DMS153 (cell line): Measurements from ENCODE around the gene SARS1.

Experiments used
- DNase-seq: peaks from one replicate; lab custom pipeline; 2025; lab: John Stamatoyannopoulos, UW

Gene SARS1

DNA sequence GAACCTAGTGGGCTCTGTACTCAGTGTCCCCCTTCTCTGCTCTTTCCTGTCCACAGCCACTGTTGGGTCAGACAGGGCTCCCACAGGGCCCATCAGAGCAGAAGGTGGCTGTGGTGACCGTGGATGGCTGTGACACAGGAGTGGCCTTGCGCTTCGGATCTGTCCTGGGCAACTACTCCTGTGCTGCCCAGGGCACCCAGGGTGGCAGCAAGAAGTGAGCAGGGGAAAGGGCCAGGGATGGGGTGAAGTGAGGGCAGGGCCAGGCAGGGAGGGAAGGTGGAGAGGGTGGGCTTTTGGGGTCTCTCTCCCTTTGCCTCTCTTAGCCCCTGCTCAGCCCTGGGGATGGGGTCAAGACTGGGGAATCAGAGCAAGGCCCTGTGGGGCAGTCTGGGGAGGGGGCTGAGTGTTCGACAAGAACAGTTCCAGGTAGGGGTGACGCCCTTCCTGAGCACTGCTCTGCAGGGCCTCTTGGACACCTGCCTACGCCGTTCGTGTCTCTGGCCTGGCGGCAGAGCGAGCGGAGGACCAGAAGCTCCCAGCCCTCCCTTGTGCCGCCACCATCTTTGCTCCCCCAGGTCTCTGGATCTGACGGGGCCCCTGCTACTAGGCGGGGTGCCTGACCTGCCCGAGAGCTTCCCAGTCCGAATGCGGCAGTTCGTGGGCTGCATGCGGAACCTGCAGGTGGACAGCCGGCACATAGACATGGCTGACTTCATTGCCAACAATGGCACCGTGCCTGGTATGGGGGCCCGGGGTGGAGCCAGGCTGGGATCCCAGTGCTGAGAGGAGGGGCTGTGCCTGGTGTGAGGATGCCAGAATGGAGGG, 48.7 kb downstream of the SARS1 start:
- no peak for DNase-seq

DNA sequence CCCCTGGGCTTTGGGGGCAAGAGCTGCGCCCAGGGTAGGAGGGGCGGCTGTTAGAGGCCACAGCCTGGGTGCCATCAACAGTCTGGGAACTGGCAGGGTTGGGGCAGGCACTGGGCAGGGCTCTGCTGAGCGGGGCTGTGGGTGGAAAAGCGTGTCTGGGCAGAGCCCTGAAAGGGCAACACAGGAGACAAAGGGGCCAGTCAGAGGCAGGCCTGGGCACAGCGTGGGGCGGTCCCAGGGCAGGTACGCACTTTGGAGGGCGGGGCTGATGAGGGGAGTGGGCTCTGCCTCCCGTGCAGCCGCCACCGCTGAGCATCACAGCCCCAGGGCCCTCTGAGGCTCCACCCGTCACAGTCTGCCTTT, 49.5 kb downstream of the SARS1 start:
- peak; percentile 93 for DNase-seq

DNA sequence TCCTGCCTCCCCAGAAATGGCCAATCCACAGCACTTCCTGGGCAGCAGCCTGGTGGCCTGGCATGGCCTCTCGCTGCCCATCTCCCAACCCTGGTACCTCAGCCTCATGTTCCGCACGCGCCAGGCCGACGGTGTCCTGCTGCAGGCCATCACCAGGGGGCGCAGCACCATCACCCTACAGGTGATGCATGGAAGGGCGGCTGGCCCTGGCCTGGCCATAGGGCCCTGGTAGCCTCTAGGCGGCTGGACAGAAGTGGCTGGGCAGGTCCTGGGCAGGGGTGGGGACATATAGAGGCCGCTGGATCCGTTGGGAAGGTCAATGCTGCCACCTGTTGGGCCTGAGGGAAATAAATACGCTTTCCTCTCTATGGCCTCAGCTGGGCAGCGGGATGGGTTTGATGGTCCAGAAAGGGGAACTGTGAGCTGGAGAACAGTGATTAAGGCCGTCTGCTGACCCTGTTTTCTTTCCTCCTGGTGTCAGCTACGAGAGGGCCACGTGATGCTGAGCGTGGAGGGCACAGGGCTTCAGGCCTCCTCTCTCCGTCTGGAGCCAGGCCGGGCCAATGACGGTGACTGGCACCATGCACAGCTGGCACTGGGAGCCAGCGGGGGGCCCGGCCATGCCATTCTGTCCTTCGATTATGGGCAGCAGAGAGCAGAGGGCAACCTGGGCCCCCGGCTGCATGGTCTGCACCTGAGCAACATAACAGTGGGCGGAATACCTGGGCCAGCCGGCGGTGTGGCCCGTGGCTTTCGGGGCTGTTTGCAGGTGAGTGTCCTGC, 50.1 kb downstream of the SARS1 start:
- DNase-seq: peak; percentile 93

DNA sequence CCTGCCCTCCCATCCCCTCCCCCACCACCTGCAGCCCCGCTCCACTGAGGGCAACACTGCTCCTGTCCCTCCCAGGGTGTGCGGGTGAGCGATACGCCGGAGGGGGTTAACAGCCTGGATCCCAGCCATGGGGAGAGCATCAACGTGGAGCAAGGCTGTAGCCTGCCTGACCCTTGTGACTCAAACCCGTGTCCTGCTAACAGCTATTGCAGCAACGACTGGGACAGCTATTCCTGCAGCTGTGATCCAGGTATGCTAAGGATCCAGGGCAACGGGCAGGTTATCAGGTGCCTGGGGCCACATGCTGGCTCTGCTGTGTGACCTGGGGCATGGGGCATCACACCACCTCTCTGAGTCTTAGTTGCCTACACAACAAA, 50.6 kb downstream of the SARS1 start:
- DNase-seq: no peak

DNA sequence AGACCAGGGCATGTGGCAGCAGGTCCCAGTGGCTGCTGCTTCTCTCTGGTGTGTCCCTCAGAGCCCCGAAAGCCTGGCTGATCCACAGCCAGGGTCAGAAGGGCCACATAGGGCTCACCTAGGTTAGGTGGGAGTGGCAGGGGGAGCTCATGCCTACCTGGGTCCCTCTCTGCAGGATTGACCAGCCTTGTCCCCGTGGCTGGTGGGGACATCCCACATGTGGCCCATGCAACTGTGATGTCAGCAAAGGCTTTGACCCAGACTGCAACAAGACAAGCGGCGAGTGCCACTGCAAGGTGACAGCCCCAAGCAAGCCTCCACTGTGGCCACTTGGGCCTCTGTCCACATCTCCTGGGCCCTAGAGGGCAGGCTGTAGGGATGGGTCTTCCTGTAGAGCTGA, 51.3 kb downstream of the SARS1 start:
- DNase-seq: no peak

DNA sequence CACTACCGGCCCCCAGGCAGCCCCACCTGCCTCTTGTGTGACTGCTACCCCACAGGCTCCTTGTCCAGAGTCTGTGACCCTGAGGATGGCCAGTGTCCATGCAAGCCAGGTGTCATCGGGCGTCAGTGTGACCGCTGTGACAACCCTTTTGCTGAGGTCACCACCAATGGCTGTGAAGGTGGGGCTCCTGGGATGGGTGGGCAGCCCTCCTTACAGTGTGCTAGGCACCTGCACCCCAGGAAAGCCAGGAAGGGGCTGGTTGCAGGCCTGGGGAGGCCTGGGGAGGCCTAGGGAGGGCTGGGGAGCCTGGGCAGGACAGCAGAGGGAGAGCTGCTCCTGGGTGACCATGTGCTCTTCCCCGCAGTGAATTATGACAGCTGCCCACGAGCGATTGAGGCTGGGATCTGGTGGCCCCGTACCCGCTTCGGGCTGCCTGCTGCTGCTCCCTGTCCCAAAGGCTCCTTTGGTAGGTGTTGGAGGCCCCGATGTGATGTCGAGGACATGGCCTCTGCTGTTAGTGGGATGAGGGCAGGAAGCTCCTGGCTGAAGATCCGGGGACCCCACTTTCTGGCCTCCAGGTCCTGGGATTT, 52.1 kb downstream of the SARS1 start:
- no peak for DNase-seq

DNA sequence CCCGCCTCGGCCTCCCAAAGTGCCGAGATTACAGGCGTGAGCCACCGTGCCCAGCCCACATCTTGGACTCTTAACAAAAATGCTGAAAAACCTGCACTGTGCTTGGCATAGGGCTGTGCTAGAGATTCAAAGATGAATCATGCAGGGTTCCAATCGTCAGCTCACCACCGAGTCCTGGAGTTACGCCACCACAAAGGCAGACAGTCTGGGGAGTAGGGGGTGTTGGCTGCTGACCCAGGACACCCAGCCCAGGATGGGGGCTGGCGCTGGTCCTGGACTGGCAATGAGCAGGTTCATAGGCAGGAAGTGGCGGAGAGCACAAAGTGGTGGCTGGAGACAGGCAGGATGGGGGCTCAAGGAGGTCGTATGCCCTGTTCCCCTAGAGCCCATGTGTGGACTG, 53.2 kb downstream of the SARS1 start:
- no peak for DNase-seq

DNA sequence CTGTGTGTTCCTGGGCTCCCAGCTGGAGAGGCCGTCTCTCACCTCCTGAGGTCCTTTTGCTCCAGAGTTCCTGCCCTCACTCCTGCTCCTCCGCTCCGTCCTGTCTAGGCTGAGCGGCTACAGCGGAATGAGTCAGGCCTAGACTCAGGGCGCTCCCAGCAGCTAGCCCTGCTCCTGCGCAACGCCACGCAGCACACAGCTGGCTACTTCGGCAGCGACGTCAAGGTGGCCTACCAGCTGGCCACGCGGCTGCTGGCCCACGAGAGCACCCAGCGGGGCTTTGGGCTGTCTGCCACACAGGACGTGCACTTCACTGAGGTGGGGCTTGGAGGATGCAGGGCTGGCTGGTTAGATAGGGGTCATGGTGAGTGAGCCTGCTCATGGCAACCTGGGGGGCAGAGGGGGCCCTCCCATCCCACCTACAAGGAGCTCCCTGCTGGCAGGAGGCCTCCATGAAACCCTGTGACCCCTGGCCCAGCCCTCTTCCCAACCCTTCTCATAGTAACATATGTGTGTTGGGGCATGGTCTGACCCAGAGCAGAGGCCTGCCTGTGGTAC, 54.1 kb downstream of the SARS1 start:
- no peak for DNase-seq

DNA sequence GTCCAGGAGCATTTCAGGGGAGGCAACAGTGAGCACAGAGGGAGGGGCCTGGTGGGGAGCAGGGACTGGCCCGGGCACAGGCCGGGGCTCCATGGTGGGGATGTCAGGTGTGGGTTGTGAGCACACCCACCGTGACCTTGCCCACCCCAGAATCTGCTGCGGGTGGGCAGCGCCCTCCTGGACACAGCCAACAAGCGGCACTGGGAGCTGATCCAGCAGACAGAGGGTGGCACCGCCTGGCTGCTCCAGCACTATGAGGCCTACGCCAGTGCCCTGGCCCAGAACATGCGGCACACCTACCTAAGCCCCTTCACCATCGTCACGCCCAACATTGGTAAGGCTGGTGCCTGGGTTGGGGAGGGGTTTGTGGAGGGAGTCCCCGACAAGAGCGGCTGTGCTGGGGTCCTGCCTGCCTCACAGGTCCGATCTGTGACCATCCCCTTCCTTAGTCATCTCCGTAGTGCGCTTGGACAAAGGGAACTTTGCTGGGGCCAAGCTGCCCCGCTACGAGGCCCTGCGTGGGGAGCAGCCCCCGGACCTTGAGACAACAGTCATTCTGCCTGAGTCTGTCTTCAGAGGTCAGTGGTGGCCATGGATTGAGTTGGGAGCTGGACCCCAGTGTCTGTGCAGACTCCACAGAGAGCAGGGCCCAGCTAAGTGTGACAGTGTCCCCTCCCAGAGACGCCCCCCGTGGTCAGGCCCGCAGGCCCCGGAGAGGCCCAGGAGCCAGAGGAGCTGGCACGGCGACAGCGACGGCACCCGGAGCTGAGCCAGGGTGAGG, 54.9 kb downstream of the SARS1 start:
- no peak for DNase-seq

DNA sequence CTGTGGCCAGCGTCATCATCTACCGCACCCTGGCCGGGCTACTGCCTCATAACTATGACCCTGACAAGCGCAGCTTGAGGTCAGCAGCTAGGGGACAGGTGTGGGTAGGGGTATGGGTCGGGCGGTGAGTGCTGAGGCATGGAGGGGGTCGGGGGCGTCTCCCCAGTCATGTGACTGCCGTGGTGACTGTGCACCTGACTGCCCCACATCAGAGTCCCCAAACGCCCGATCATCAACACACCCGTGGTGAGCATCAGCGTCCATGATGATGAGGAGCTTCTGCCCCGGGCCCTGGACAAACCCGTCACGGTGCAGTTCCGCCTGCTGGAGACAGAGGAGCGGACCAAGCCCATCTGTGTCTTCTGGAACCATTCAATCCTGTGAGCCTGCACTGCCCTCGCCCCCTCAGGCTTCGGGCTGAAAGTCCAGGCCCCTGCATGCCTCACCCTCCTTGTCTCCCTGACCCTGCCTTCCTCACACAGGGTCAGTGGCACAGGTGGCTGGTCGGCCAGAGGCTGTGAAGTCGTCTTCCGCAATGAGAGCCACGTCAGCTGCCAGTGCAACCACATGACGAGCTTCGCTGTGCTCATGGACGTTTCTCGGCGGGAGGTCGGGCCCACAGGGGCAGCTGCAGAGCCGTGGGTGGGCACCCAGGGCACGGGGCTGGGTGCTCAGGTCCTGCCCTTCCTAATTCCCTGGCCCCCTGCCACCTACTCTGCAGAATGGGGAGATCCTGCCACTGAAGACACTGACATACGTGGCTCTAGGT, 55.7 kb downstream of the SARS1 start:
- DNase-seq: no peak

DNA sequence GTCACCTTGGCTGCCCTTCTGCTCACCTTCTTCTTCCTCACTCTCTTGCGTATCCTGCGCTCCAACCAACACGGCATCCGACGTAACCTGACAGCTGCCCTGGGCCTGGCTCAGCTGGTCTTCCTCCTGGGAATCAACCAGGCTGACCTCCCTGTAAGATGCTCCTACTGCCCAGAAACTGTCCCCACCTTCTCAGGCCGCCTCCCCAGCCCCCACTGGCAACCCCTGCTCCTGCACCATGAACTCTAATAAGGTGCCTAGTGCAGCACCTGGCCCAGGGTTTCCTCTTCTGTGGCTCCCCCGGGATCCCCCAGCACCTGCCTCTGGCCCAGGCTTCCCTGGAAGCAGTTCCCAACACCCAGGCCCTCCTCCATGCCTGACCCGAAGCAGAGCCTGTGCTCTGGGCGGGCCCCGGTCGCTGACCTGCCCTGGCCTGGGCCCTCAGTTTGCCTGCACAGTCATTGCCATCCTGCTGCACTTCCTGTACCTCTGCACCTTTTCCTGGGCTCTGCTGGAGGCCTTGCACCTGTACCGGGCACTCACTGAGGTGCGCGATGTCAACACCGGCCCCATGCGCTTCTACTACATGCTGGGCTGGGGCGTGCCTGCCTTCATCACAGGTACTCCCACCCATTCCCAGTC, 56.4 kb downstream of the SARS1 start:
- DNase-seq: no peak

DNA sequence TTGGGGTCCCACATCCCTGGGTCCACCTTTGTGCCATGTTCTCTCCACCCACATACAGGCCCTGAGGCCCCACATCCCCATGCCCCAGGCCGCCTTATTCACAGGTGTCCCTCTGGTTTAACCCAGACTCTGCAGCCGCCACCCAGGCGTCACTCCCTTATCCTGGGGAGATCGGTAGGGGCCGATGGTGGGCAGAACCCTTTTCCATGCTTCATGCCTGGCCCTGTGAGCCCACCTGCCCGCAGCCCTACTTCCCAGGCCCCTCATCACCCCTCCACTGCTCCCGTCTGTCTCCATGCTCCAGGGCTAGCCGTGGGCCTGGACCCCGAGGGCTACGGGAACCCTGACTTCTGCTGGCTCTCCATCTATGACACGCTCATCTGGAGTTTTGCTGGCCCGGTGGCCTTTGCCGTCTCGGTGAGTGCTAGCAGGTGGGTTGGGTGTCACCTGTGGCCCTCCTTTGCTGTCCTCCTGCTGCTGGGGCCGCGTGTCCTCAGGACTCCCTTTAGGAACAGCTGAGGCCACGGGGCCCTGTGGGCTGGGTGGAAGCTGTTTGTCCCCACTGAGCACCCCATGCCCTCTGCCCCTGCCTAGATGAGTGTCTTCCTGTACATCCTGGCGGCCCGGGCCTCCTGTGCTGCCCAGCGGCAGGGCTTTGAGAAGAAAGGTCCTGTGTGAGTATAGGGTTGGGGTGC, 57.1 kb downstream of the SARS1 start:
- DNase-seq: no peak

DNA sequence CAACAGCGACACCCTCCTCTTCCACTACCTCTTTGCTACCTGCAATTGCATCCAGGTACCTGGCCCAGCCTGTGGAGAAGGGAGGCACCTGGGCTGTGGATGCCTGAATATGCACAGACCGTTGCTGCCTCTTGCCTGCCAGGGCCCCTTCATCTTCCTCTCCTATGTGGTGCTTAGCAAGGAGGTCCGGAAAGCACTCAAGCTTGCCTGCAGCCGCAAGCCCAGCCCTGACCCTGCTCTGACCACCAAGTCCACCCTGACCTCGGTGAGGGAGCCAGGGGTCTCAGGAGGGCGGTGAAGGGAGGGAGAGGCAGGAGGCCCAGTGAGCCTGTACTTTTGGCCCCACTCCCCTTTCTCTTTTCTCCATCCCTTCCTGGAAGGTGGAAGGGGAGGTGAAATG, 57.7 kb downstream of the SARS1 start:
- DNase-seq: no peak

DNA sequence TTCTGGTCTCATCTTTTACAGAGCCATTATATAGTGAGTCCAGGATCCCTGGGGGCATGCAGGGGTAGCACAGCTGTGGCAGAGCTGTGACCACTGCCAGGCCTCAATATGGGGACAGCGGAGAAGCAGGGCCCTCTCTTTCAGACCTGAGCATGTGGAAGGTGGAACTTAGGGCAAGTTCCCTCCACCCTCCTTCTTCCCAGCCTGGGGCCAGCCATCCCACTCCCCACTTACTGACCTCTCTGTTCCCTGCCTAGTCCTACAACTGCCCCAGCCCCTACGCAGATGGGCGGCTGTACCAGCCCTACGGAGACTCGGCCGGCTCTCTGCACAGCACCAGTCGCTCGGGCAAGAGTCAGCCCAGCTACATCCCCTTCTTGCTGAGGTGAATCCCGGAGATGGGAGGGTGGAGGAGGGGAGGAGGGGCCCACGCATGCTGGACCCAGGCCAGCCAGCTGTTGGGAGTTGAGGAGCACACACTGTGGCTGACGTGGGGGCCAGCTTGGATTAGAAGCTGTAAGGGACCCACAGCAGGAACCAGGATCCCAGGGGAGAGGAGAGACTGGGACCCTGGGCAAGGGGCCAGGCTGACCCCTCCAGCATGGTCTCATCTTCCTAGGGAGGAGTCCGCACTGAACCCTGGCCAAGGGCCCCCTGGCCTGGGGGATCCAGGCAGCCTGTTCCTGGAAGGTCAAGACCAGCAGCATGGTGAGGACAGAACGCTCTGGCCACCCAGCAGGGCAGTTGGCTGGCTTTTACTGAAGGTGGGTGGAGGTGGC, 58.5 kb downstream of the SARS1 start:
- DNase-seq: no peak

DNA sequence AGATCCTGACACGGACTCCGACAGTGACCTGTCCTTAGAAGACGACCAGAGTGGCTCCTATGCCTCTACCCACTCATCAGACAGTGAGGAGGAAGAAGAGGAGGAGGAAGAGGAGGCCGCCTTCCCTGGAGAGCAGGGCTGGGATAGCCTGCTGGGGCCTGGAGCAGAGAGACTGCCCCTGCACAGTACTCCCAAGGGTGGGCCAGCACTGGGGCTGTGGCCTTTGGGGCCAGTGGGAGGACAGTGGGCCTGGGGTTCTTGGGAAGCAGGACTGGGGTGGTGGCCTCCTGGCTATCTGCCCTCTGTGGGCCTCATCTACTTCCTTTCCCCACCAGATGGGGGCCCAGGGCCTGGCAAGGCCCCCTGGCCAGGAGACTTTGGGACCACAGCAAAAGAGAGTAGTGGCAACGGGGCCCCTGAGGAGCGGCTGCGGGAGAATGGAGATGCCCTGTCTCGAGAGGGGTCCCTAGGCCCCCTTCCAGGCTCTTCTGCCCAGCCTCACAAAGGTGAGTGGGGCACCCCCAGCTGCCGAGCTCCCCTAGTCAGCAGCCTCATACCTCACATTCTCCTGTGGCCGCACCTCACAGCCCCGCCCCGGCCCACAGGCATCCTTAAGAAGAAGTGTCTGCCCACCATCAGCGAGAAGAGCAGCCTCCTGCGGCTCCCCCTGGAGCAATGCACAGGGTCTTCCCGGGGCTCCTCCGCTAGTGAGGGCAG, 59.3 kb downstream of the SARS1 start:
- DNase-seq: no peak

DNA sequence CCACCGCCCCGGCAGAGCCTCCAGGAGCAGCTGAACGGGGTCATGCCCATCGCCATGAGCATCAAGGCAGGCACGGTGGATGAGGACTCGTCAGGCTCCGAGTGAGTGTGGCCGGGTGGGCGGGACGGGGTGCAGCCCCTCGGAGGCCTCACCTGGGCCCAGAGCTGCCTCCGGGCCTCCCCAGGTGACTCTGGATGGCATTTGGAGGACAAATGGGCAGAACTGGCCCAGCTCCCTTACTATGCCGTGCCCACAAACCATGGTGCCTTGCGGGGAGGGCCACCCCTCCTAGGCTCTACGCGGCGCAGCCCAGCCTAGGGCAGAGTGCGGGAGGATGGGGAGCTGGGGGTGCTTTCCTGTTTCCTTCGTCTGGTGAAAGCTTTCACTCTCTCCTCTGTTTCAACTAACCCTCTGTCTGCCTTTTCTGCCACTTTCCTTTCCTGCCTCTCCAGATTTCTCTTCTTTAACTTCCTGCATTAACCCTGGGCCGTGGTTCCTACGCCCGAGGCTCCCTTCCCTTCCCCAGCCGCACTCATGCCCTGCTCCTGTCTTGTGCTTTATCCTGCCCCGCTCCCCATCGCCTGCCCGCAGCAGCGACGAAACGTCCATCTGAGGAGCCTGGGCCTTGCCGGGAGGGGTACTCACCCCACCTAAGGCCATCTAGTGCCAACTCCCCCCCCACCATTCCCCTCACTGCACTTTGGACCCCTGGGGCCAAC, 60.0 kb downstream of the SARS1 start:
- DNase-seq: no peak

DNA sequence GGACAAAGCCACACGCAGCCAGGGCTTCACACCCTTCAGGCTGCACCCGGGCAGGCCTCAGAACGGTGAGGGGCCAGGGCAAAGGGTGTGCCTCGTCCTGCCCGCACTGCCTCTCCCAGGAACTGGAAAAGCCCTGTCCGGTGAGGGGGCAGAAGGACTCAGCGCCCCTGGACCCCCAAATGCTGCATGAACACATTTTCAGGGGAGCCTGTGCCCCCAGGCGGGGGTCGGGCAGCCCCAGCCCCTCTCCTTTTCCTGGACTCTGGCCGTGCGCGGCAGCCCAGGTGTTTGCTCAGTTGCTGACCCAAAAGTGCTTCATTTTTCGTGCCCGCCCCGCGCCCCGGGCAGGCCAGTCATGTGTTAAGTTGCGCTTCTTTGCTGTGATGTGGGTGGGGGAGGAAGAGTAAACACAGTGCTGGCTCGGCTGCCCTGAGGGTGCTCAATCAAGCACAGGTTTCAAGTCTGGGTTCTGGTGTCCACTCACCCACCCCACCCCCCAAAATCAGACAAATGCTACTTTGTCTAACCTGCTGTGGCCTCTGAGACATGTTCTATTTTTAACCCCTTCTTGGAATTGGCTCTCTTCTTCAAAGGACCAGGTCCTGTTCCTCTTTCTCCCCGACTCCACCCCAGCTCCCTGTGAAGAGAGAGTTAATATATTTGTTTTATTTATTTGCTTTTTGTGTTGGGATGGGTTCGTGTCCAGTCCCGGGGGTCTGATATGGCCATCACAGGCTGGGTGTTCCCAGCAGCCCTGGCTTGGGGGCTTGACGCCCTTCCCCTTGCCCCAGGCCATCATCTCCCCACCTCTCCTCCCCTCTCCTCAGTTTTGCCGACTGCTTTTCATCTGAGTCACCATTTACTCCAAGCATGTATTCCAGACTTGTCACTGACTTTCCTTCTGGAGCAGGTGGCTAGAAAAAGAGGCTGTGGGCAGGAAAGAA, 61.1 kb downstream of the SARS1 start:
- DNase-seq: no peak
